NCI-H1694 treated with DMSO at 0.1 percent for 48 hours (cell line): ENCODE measurements around the gene TIMM29.
"Not testable (repeated sequence)": the region's sequence is repeated elsewhere in the genome, so short reads cannot be mapped to it uniquely, and the experiment has no call there.

Experiments used
- DNase-seq: peaks from one replicate; lab custom pipeline; 2025; lab: John Stamatoyannopoulos, UW

Gene TIMM29

DNA sequence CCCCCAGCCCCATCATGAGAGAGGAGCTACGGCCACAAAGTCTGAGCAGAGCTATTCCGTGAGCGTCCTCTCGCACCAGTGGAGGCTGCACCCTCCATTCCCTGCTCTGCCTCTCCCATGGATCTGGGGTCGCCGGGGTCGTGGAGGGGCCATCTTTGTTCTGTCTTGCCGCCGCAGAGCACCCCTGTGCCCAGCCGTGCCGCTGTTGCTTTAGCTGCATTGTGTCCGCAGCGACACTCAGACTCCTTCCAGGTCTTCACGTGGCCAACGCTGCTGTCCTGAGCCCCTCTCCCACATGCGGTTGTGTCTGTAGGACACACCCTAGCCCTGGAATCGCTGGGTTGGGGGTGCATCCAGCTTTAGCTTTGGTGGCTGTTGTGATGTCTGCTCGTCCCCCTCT is 16.0 kb upstream of the TIMM29 start:
- DNase-seq = no peak

DNA sequence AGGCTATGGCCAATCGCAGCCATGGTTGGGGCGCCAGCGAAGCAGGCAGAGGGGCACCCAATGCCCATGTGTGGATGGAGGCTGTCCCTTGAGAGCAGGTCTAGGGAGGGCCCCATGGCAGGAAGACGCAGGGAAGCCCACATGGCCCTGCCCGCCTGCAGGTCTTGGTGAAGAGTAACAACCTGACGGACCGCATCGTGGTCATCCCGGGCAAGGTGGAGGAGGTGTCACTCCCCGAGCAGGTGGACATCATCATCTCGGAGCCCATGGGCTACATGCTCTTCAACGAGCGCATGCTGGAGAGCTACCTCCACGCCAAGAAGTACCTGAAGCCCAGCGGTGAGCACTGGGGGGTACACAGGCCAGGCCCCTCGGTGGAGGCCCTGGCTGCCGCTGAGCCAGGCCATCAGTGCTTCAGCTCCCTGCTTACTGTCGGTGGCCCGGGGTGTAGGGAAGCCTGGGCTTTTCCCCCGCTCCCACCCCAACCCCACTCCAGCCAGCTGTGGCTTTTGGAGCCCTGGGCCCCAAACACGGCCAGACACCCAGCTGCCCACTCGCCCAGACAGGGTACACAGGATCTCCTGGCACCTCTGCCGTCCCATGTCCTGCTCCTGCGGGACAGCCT is 14.8 kb upstream of the TIMM29 start:
- DNase-seq = no peak

DNA sequence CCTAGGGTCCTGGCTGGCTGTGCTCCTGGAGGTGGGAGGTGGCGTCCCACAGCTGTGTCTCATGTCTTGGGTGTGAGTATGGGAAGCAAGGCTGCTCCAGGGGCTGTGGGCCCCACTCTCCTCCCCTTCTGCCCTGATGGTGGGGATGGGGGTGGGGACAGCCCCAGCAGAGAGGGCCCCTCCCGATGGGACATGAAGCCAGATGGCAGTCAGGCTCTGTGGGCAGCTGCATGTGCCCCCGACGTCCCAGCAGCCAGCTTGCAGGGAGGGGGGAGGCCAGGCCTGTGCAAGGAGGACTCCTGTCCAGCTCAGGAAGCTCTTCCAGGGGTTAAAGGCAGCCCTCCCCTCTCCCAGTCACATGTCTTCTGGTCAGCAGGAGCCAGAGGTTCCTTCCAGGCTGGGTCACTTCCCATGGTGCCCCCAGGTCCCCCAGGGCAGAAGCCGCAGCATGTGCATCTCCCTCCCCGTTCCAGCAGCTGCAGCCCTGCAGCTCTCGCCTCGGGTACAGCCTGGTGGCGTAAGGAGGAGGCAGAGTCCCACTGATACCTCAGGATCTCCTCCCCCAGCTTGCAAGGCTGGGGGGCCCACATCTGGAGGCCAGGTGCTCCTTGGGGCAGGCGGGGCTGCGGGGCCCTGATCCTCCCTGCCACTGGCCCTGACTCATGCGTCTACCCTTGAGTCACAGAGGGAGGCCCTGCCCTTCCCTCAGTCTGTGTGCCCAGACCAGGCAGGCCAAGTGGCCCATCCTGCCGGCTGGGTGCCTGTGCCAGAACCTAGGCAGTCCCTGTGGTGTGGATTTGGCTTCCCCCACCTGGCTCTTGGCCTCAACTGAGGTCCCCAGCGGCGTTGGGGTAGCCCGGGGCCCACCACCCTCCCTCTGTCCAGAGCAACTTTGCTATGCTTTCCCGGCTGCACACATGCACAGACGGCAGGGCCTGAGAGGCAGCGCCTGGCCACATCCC is 13.2 kb upstream of the TIMM29 start:
- DNase-seq = no peak

DNA sequence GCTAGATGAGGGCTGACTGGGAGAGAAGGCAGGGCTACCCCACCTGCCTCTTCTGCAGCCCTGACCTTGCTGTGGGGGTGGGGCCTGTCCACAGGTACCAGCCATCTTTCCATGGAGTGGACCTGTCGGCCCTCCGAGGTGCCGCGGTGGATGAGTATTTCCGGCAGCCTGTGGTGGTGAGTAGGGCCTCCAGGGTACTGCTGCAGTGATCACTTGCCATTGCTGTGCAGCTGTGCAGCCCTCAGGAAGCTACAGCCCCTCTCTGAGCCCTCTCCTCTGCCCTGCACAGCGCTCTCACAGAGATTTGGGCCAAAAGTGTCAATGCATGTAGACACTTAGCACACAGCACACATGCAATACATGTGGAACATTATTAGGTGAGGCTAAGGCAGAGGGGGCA is 12.0 kb upstream of the TIMM29 start:
- no peak for DNase-seq

DNA sequence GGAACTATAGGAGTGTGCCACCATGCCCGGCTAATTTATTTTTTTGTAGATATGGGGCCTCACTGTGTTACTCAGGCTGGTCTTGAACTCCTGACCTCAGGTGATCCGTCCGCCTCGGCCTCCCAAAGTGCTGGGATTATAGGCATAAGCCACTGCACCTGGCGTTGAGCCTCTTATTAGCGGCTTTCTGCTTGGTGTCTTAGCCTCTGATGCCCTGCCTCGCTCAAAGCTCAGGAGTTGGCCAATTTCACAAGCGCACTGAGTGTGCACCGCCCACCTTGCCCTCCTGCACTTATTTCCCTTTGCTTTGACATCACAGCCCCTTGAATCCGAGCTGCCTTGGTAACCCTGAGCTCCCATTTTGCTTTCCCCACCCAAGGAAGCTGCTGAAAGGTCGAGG is 10.3 kb upstream of the TIMM29 start:
- no peak for DNase-seq

DNA sequence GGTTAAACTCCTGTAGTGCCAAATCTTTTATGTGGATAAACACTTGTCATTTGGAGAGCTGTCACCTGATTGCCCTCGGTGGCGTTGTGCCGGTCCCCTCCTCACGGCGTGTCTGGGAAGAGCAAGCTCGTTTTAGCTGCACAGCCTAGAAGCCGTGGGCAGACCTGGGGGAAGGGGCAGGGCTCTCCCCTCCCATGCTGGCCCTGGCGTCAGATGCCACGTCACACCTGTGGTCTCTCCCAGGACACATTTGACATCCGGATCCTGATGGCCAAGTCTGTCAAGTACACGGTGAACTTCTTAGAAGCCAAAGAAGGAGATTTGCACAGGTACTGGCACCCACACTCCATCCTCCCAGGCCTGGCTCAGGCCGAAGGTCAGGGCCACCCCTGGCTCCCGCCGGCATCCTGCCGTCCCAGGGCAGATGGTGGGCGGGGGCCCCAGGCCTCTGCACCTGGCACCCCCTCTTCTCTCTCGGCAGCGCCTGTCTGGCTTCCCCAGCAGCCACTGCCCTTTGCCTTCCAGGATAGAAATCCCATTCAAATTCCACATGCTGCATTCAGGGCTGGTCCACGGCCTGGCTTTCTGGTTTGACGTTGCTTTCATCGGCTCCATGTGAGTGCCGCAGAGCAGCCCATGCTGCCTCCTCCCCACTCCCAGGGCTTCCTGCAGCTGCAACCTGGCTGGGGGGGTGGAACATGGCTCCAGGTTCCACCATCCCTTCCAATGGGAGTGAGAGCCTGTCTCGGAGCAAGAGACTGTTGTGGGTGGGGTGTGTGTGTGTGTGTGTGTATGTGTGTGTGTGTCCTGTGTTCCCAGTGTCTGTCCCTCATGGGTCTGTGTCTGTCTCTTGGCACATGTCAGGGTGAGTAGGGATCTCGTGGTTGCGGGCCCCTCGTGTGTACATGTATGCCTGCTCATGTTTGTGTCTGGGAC is 9.0 kb upstream of the TIMM29 start:
- DNase-seq = no peak

DNA sequence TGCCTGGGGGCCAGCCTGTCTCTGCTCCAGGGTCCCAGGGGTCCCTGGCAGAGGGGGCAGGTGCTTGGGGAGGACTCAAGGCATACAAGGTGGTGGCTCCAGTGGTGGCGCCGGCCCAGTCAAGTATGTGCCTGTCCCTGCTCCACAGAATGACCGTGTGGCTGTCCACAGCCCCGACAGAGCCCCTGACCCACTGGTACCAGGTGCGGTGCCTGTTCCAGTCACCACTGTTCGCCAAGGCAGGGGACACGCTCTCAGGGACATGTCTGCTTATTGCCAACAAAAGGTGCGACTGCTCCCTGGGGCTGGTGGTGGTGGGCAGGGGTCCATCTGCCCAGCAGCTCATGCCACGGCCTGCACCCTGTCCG is 8.3 kb upstream of the TIMM29 start:
- DNase-seq = no peak

DNA sequence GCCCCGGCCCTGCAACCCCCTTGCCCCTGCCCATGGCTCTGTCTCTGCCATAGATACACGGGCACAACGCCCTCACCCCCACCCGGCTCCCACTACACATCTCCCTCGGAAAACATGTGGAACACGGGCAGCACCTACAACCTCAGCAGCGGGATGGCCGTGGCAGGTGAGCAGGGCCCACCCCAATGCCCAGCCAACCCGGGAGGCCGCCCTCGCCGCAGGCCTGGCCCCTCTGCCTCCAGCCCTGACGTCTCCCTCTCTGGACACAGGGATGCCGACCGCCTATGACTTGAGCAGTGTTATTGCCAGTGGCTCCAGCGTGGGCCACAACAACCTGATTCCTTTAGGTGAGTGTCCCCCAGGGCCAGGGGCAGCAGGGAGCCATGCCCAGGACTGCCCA is 7.8 kb upstream of the TIMM29 start:
- DNase-seq = no peak

DNA sequence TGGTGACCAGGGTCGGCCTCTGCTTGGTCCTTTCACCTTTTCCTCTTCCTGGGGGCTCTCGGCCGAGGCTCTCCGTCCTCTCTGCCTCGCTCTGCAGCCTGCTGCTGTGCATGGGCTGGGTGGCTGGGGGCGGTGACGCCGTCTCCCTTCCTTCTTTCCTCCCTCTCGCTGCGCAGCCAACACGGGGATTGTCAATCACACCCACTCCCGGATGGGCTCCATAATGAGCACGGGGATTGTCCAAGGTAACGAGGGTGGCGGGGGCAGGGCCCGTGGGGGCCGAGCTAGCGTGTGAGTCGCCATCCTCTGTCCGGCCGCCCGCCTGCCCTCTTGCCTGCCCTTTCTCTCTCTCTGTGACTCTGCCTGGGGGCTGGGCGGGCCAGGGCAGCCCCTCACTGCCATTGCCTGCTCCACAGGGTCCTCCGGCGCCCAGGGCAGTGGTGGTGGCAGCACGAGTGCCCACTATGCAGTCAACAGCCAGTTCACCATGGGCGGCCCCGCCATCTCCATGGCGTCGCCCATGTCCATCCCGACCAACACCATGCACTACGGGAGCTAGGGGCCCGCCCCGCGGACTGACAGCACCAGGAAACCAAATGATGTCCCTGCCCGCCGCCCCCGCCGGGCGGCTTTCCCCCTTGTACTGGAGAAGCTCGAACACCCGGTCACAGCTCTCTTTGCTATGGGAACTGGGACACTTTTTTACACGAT is 7.3 kb upstream of the TIMM29 start:
- no peak for DNase-seq

DNA sequence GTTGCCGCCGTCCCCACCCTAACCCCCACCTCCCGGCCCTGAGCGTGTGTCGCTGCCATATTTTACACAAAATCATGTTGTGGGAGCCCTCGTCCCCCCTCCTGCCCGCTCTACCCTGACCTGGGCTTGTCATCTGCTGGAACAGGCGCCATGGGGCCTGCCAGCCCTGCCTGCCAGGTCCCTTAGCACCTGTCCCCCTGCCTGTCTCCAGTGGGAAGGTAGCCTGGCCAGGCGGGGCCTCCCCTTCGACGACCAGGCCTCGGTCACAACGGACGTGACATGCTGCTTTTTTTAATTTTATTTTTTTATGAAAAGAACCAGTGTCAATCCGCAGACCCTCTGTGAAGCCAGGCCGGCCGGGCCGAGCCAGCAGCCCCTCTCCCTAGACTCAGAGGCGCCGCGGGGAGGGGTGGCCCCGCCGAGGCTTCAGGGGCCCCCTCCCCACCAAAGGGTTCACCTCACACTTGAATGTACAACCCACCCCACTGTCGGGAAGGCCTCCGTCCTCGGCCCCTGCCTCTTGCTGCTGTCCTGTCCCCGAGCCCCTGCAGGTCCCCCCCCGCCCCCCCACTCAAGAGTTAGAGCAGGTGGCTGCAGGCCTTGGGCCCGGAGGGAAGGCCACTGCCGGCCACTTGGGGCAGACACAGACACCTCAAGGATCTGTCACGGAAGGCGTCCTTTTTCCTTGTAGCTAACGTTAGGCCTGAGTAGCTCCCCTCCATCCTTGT is 6.5 kb upstream of the TIMM29 start:
- DNase-seq = no peak

DNA sequence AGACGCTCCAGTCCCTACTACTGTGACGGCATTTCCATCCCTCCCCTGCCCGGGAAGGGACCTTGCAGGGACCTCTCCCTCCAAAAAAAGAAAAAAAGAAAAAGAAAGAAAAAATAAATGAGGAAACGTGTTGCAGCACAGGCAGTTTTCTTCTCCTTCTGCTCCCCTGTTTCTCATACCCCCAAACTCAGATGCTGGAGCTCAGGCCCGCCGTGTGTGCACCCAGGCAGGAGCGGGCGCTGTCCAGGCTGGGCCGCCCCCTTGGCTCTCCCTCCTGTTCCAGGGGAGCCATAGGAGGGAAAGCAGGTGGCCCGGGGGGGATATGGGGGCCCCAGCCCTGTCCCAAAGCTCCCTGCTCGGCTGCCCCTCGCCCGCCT is 6.0 kb upstream of the TIMM29 start:
- no peak for DNase-seq

DNA sequence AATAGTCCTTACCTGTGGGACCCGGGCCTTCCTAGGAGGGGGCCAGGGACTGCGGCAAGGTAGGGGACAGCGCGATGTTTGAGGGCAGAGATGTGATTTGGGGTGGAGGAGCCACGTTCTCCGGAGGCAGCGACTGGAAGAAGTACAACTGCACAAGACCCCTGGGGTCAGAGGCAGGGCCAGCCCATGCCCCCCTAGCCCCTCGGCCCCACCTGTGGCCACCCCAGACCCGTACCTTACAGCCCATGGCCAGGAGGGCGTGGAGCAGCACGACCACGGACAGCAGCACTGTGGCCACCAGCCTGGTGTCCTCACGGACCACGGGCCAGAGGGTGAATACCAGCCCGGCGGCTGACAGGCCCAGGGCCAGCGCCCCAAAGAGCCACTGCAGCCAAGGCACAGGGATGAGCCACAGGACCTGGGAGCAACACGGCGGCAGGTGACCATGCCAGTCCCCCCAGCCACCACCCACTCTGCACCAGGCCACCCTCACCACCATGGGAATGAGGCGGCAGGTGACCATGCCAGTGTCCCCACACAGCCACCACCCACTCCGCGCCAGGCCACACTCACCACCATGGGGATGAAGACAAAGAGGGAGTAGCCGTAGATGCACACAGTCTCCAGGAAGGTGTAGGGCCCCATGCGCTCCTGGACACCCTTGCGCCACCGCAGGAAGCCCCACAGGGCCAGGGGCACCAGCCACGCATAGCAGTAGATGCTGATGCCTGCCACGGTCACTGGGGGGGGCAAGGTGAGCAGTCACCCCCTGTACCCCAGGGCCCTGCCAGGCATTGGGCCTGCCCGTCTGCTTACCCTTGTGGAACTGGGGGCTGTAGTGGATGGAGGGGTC is 5.1 kb upstream of the TIMM29 start:
- no peak for DNase-seq

DNA sequence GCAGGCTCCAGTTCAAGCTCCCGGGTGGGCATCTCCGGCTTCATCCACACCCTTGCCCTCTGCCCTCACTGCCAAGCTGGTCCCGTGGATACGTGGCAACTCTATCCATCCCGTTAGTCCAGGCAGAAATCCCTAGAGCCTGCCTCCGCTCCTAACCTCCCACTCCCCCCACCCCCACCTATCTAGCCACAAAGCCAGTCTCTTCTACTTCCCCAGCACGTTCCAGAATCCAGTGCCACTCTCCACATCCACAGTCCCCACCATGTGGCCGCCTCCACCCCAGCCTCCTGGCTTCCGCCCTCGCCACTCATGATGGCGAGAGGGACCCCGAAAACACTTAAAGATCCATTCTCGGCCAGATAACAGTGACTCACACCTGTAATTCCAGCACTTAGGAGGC is 4.0 kb upstream of the TIMM29 start:
- no peak for DNase-seq

DNA sequence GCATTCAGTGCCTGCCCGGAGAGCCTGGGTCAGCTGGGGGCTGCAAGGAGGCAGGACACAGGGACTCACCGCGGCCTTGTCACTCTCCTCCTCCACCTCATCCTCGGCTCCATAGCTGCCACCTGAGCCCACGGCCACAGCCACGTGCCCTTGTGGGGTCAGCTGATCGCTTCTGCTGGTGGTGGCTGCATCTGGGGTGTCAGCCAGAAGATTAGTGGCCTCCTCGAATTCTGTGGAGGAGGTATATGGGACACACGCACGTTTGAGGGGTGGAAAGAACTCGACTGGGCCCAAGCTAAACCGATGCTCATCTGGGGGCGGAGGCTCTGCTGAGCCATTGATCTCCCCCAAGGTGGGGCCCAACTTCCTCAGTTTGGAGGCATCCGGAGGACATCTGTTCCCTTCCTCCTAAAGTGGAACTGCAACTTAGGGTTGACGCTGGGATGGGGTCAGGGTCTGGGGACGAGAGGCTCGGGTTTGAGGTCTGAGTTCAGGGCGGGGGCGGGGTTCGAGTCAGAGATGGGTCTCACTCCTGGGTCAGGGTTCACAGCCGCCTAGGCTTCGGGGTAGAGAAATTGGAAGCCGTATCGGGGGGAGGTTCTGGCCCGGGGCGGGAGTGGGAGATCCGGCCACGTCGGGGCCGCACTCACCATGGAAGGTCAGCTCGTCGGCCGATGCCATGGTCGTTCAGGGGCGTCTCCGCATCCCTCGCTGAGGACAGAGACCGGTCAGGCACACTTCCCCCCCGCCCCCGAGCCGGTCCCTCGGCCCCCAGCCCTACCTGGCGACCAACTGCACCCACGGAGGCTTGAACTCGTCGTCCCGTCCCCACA is 665 bp upstream of the TIMM29 start:
- DNase-seq = no peak

DNA sequence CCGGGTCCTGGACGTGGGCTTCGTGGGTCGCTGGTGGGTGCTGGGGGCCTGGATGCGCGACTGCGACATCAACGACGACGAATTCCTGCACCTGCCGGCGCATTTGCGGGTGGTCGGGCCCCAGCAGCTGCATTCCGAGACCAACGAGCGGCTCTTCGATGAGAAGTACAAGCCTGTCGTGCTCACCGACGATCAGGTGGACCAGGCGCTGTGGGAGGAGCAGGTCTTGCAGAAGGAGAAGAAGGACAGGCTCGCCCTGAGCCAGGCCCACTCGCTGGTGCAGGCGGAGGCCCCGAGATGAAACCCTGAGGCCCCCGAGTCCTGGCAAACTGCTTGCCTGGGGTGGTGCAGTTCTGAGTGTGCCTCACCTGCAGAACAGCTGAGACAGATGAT is 787 bp downstream of the TIMM29 start:
- no peak for DNase-seq

DNA sequence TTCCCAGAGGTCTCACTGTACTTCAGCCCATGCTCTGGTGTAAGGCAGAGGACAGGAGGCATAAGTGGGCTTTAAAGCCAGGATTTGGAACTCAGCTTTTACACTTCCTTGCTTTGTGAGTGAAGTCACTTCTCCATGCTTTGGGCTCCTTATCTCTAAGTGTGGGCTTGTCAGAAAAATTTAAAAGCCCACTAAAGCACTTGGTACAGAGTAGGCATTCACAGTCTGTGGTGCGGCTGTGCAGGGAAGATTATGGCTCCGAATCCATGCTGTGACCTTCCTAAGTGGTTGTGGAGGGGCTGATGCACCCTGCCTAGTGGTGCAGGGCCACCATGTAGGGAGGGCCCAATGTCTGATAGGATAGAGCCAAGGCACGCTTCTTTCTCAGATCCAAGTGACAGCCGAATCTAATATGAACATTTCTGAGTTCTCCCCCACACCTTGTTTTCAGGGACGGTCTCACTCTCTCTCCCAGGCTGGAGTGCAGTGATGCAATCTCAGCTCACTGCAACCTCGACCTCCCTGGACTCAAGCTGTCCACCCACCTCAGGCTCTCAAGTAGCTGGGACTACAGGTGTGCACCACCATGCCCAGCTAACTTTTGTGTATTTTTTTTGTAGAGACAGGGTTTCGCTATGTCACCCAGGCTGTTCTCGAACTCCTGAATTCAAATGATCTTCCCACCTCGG is 6.9 kb downstream of the TIMM29 start:
- DNase-seq = no peak

DNA sequence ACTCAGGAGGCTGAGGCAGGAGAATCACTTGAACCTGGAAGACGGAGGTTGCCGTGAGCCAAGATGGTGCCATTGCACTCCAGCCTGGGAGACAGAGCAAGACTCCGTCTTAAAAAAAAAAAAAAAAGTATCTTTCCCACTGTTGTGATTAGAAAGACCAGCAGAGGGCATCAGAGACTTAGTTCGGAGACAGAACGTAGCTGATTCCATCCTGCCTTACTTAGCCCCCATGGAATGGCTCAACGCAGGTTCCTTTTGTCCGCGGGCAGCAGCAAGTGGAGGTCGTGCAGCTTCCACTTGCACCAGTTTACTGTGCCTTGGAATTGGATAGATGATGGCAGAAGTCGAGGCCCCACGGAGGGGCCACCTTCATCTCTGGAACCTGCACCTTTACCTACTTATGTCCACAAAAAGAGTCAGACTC is 8.1 kb downstream of the TIMM29 start:
- DNase-seq = peak; percentile 72

DNA sequence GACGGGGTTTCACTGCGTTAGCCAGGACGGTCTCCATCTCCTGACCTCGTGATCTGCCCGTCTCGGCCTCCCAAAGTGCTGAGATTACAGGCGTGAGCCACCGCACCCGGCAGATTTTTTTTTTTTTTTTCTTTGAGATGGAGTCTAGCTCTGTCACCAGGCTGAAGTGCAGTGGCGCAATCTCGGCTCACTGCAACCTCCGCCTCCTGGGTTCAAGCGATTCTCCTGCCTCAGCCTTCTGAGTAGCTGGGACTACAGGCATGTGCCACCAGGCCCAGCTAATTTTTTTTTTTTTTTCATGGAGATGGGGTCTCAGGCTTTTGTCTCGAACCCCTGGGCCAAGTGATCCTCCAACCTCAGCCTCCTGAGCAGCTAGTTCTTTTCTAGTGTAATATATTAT is 13.0 kb downstream of the TIMM29 start:
- DNase-seq = not testable (repeated sequence)

DNA sequence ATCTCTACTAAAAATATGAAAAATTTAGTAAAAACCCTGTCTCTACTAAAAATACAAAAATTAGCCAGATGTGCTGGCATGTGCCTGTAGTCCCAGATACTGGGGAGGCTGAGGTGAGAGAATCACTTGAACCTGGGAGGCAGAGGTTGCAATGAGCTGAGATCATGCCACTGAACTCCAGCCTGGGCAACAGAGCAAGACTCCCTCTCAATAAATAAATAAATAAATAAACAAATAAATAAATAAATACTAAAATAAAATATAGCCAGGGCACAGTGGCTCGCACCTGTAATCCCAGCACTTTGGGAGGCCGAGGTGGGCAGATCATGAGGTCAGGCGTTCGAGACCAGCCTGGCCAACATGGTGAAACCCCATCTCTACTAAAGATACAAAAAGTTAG is 14.8 kb downstream of the TIMM29 start:
- not testable (repeated sequence) for DNase-seq
